ENCODE results near the gene FAM227A. TPM values are rescaled to one million over a fixed set of nuclear protein-coding genes. Genes with fewer than 3 reads are reported as not detected.

FAM227A gene
- total and polyA plus RNA-seq, 2 experiments from 2014 or later = 0.51 to 2.9 TPM

GRCh38 chr22:38657045-38657909, 1.1 kb upstream of the FAM227A start:
- Histone ChIP-seq H4K20me1 (ENCODE audit: insufficient read depth, poor library complexity, severe bottlenecking) (no peaks in the 10 kb centered on the region), H3K4me1 (ENCODE audit: insufficient read depth) (peaks cover 8% of the 10 kb centered on the region), H3K27ac (peak overlapping the region; percentile 97), H3K4me2 (peak overlapping the region; percentile 93), H3K9me2 (replicated peaks; ENCODE audit: insufficient read depth) (no peaks in the 10 kb centered on the region), H3K36me3 (replicated peaks; ENCODE audit: insufficient read depth, low read depth) (no peaks in the 10 kb centered on the region), H3K27me3 (no peaks in the 10 kb centered on the region), H3K4me3 (peak overlapping the region; percentile 82), H2AFZ (peak overlapping the region; percentile 80), H3K9me3 (ENCODE audit: low read depth) (no peaks in the 10 kb centered on the region), H3K79me2 (peaks cover 65% of the 10 kb centered on the region)
- DNase-seq (ENCODE audit: low spot score) = peak; percentile 52
- 8% methylated on average over 16 of the region's 16 CpGs for WGBS (ENCODE audit: low lambda C conversion rate, missing lambda C conversion rate)
- TF ChIP-seq CTCF (IDR thresholded peaks at IDR 0.05; ENCODE audit: poor library complexity) (no peak), EZH2 (IDR thresholded peaks at IDR 0.05; ENCODE audit: borderline replicate concordance) (no peak), EZH2phosphoT487 (IDR thresholded peaks at IDR 0.05; ENCODE audit: low read depth, severe bottlenecking, unreplicated experiment) (no peak)

GRCh38 chr22:38655519-38656255, 505 bp downstream of the FAM227A start:
- peak overlapping the region; percentile 97 for H3K27ac ChIP-seq
- no peaks in the 10 kb centered on the region for H3K9me2 ChIP-seq (replicated peaks; ENCODE audit: insufficient read depth)
- no peaks in the 10 kb centered on the region for H3K27me3 ChIP-seq
- H3K79me2 ChIP-seq = peaks cover 53% of the 10 kb centered on the region
- H3K4me2 ChIP-seq = peak overlapping the region; percentile 93
- H3K9me3 ChIP-seq (ENCODE audit: low read depth) = no peaks in the 10 kb centered on the region
- H3K4me3 ChIP-seq = peak overlapping the region; percentile 82
- no peaks in the 10 kb centered on the region for H4K20me1 ChIP-seq (ENCODE audit: insufficient read depth, poor library complexity, severe bottlenecking)
- WGBS (ENCODE audit: low lambda C conversion rate, missing lambda C conversion rate) = 4% methylated on average over 20 of the region's 22 CpGs
- peak overlapping the region; percentile 80 for H2AFZ ChIP-seq
- no peak for TF ChIP-seq EZH2 (IDR thresholded peaks at IDR 0.05; ENCODE audit: borderline replicate concordance)
- no peak for TF ChIP-seq EZH2phosphoT487 (IDR thresholded peaks at IDR 0.05; ENCODE audit: low read depth, severe bottlenecking, unreplicated experiment)
- no peak for TF ChIP-seq CTCF (IDR thresholded peaks at IDR 0.05; ENCODE audit: poor library complexity)
- no peaks in the 10 kb centered on the region for H3K36me3 ChIP-seq (replicated peaks; ENCODE audit: insufficient read depth, low read depth)
- H3K4me1 ChIP-seq (ENCODE audit: insufficient read depth) = peaks cover 8% of the 10 kb centered on the region
- peak; percentile 23 for DNase-seq (ENCODE audit: low spot score)

GRCh38 chr22:38653741-38654140, 2.5 kb downstream of the FAM227A start:
- Histone ChIP-seq H3K36me3 (replicated peaks; ENCODE audit: insufficient read depth, low read depth) (no peaks in the 10 kb centered on the region), H3K4me3 (no peak overlapping the region), H3K27ac (no peak overlapping the region), H3K79me2 (peaks cover 36% of the 10 kb centered on the region), H3K9me3 (ENCODE audit: low read depth) (no peaks in the 10 kb centered on the region), H3K4me1 (ENCODE audit: insufficient read depth) (peaks cover 8% of the 10 kb centered on the region), H3K4me2 (no peak overlapping the region), H3K9me2 (replicated peaks; ENCODE audit: insufficient read depth) (no peaks in the 10 kb centered on the region), H3K27me3 (no peaks in the 10 kb centered on the region), H2AFZ (no peak overlapping the region), H4K20me1 (ENCODE audit: insufficient read depth, poor library complexity, severe bottlenecking) (no peaks in the 10 kb centered on the region)
- no peak for TF ChIP-seq CTCF (IDR thresholded peaks at IDR 0.05; ENCODE audit: poor library complexity)
- no peak for TF ChIP-seq EZH2phosphoT487 (IDR thresholded peaks at IDR 0.05; ENCODE audit: low read depth, severe bottlenecking, unreplicated experiment)
- TF ChIP-seq EZH2 (IDR thresholded peaks at IDR 0.05; ENCODE audit: borderline replicate concordance) = no peak
- no peak for DNase-seq (ENCODE audit: low spot score)
- 95% methylated on average over 8 of the region's 8 CpGs for WGBS (ENCODE audit: low lambda C conversion rate, missing lambda C conversion rate)

Measured in hepatocyte (in vitro differentiated cells).